ENCODE measurements around the gene NLGN4X. TPM values are rescaled to one million over a fixed set of nuclear protein-coding genes. Genes with fewer than 3 reads are reported as not detected.
A peak's percentile ranks its signal among the peaks of the same experiment; 100 is the strongest.

Gene NLGN4X
- 10 to 100 TPM; 14.7 to 52.8 (median 48.6) TPM for total RNA-seq
- 10 to 100 TPM; 29.4 to 30.2 TPM for polyA plus RNA-seq
- long read RNA-seq, donor 1, full-length matches to known transcripts = 10 of 41 reads
- long read RNA-seq, donor 1, partial matches to known transcripts = 12 of 41 reads
- long read RNA-seq, donor 1, other reads (novel, unspliced or antisense) = 19 of 41 reads
- long read RNA-seq, donor 2, full-length matches to known transcripts = 1 of 1 reads
- long read RNA-seq, donor 2, partial matches to known transcripts = 0 of 1 reads
- long read RNA-seq, donor 2, other reads (novel, unspliced or antisense) = 0 of 1 reads
- long read RNA-seq, donor 3, full-length matches to known transcripts = 5 of 38 reads
- long read RNA-seq, donor 3, partial matches to known transcripts = 23 of 38 reads
- long read RNA-seq, donor 3, other reads (novel, unspliced or antisense) = 10 of 38 reads

DNA sequence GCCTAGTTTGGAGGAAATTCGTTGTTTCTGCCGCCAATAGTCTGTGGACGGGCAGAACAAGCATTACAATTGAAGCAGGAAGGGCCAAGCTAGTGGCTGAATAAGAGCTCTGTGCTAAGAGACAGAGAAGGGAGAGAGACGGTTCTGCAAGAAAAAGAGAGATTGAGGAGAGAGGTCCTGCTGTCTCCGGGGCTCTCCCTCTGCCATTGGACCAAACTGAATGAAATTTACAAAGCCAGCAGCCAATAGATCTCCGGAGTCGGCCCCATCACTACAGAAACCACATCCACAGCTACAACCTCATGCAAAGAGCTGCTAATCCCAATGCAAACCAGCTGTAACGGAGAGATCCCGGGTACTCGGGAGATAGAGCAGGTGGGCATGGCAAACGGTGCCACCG is at the start of gene NLGN4X:
TSS of gene NLGN4X (minus strand) at position 148 of the 400 bp plus-strand sequence. CDS start 77,401 bp downstream, outside the sequence.
- H3K4me3 ChIP-seq = peak within 1 kb of the TSS; percentile 40

GRCh38 chrX:6266041-6266440 is 37.4 kb upstream of the NLGN4X start:
- WGBS, 3 donors = 75% methylated on average over 2 of the region's 2 CpGs
- Histone ChIP-seq H3K27me3 (no peaks in the 10 kb centered on the region), H3K4me1 (ENCODE audit: insufficient read depth) (no peaks in the 10 kb centered on the region), H3K4me3 (no peak overlapping the region), H3K27ac (no peak overlapping the region), H3K36me3 (no peaks in the 10 kb centered on the region), H3K9me3 (no peaks in the 10 kb centered on the region)
- intact Hi-C loops (cut with DNase I) = no loop called here
- TF ChIP-seq EP300 (IDR thresholded peaks at IDR 0.05) (no peak), POLR2A (IDR thresholded peaks at IDR 0.05) (no peak)
- TF ChIP-seq, protein P1, sequence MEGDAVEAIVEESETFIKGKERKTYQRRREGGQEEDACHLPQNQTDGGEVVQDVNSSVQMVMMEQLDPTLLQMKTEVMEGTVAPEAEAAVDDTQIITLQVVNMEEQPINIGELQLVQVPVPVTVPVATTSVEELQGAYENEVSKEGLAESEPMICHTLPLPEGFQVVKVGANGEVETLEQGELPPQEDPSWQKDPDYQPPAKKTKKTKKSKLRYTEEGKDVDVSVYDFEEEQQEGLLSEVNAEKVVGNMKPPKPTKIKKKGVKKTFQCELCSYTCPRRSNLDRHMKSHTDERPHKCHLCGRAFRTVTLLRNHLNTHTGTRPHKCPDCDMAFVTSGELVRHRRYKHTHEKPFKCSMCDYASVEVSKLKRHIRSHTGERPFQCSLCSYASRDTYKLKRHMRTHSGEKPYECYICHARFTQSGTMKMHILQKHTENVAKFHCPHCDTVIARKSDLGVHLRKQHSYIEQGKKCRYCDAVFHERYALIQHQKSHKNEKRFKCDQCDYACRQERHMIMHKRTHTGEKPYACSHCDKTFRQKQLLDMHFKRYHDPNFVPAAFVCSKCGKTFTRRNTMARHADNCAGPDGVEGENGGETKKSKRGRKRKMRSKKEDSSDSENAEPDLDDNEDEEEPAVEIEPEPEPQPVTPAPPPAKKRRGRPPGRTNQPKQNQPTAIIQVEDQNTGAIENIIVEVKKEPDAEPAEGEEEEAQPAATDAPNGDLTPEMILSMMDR (IDR thresholded peaks at IDR 0.05) = no peak
- DNase-seq = no peak

More for the DNA sequence above, at the start of gene NLGN4X:
- no peaks in the 10 kb centered on the region for H3K4me1 ChIP-seq (ENCODE audit: insufficient read depth)
- no peaks in the 10 kb centered on the region for H3K27me3 ChIP-seq
- DNase-seq = peak in 2 of 5 donors; percentile 16 to 18
- WGBS, 3 donors = 1 to 2% (median 1%) methylated on average over 12 of the region's 12 CpGs
- no peaks in the 10 kb centered on the region for H3K9me3 ChIP-seq
- no peak for TF ChIP-seq POLR2A (IDR thresholded peaks at IDR 0.05)
- no peak for TF ChIP-seq EP300 (IDR thresholded peaks at IDR 0.05)
- TF ChIP-seq, protein P1 (IDR thresholded peaks at IDR 0.05) = no peak
- no peaks in the 10 kb centered on the region for H3K36me3 ChIP-seq
- H3K27ac ChIP-seq = no peak within 1 kb of the TSS
- intact Hi-C loops (cut with DNase I) = no loop called here

DNA sequence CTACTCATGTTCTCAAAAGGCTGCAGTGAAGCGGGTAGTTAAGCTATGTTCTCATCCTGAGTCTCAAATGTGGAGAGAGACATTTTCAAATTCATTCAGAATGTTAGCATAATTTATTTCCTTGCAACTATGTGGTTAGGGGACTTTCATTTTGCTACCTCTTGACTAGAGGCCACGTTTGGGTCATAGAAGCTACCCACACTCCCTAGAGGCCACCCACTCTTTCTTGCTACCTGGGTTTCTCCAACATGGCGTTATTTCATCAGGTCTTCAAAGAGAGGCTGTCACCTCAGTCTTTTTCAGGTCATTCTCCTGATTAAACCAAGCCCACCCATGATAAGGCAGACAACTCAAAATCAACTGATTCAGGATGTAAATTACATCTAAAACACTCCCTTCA is 34.3 kb upstream of the NLGN4X start:
- TF ChIP-seq POLR2A (IDR thresholded peaks at IDR 0.05) = no peak
- no peaks in the 10 kb centered on the region for H3K4me1 ChIP-seq (ENCODE audit: insufficient read depth)
- 66 to 75% (median 73%) methylated on average over 3 of the region's 3 CpGs for WGBS, 3 donors
- H3K27ac ChIP-seq = no peak overlapping the region
- H3K36me3 ChIP-seq = no peaks in the 10 kb centered on the region
- DNase-seq = no peak
- intact Hi-C loops (cut with DNase I) = no loop called here
- H3K4me3 ChIP-seq = no peak overlapping the region
- H3K9me3 ChIP-seq = no peaks in the 10 kb centered on the region
- H3K27me3 ChIP-seq = no peaks in the 10 kb centered on the region

DNA sequence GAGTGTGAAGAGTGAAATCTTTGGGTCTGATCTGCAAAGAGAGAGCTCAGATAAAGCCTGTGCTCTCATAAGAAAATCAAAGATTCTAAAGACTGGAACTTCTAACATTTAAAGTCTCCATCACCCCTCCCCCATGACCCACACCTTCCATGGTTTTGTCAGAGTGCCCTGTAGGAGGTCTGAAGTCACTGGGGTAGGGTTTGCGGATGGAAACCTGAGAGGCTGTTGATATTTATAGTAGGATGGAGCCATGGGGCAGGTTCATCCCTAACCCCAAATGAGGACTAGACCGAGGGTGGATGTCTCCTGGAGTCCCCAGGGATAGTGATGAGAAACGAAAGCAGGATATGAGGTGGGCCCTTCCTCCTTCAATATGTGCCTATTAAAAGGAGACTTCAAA is 28.4 kb upstream of the NLGN4X start:
- no peaks in the 10 kb centered on the region for H3K27me3 ChIP-seq
- no peak overlapping the region for H3K4me3 ChIP-seq
- TF ChIP-seq, protein P1 (IDR thresholded peaks at IDR 0.05) = no peak
- TF ChIP-seq POLR2A (IDR thresholded peaks at IDR 0.05) = no peak
- TF ChIP-seq EP300 (IDR thresholded peaks at IDR 0.05) = no peak
- no peaks in the 10 kb centered on the region for H3K9me3 ChIP-seq
- 29 to 43% (median 32%) methylated on average over 3 of the region's 3 CpGs for WGBS, 3 donors
- no peak overlapping the region for H3K27ac ChIP-seq
- intact Hi-C loops (cut with DNase I) = no loop called here
- H3K36me3 ChIP-seq = no peaks in the 10 kb centered on the region
- no peaks in the 10 kb centered on the region for H3K4me1 ChIP-seq (ENCODE audit: insufficient read depth)
- no peak for DNase-seq

DNA sequence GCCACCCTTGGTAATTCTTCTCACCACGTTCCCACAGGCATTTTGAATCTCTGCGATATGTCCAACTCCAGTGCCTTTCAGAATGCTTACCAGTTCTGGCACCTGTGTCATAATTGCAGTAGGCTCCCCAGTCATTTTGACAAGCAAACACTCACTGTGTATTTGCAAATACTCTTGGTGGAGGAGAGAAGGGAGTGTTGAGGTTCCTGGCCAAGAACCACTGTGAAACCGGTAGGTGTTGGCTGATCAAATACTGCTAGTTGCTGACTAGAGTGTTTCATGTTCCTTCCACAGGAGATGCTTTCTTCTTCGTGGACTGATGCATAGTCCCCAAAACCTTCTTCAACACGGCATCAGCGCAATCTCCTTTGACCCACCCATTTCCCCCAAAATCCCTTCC is 16.0 kb upstream of the NLGN4X start:
- WGBS, 3 donors = 86 to 89% (median 86%) methylated on average over 6 of the region's 6 CpGs
- Histone ChIP-seq H3K4me3 (no peak overlapping the region), H3K4me1 (ENCODE audit: insufficient read depth) (no peaks in the 10 kb centered on the region), H3K9me3 (no peaks in the 10 kb centered on the region), H3K27ac (no peak overlapping the region), H3K36me3 (no peaks in the 10 kb centered on the region), H3K27me3 (no peaks in the 10 kb centered on the region)
- intact Hi-C loops (cut with DNase I) = no loop called here
- TF ChIP-seq EP300 (IDR thresholded peaks at IDR 0.05) (no peak), POLR2A (IDR thresholded peaks at IDR 0.05) (no peak)
- TF ChIP-seq, protein P1 (IDR thresholded peaks at IDR 0.05) = no peak
- no peak for DNase-seq
